Activated T-helper 9 cell treated with anti-CD3 and anti-CD28 coated beads, Interleukin-2, amount 50 U/mL, for 16 hours (primary cell): Measurements from ENCODE around the gene TRMT1L.
A peak's percentile ranks its signal among the peaks of the same experiment; 100 is the strongest.
"Not testable (repeated sequence)": the region's sequence is repeated elsewhere in the genome, so short reads cannot be mapped to it uniquely, and the experiment has no call there.

Experiments used
- DNase-seq: peaks from one replicate; pipeline ENCODE4 v3.0.0-alpha.2; 2020; ENCODE audit warnings: low read depth

The TRMT1L gene

GRCh38 chr1:185156854-185157598 lies at the start of gene TRMT1L, which contains the start of gene SWT1:
TSS of gene TRMT1L (minus strand) at chr1:185156953. CDS start at chr1:185156712, 241 bp downstream.
TSS of gene SWT1 (plus strand) at chr1:185157167. CDS start at chr1:185160842, 3,675 bp downstream.
- peak; percentile 98 for DNase-seq

GRCh38 chr1:185200889-185201288 lies 44.1 kb upstream of the TRMT1L start:
- no peak for DNase-seq

GRCh38 chr1:185198712-185199111 lies 42.0 kb upstream of the TRMT1L start:
- not testable (repeated sequence) for DNase-seq

- DNase-seq = no peak
These were observed 37.0 kb upstream of the TRMT1L start for GRCh38 chr1:185193756-185194155.

GRCh38 chr1:185170291-185170848 lies 13.6 kb upstream of the TRMT1L start:
- DNase-seq = no peak

GRCh38 chr1:185166106-185166505 lies 9.4 kb upstream of the TRMT1L start:
- DNase-seq = no peak

- no peak for DNase-seq
These were observed 5.7 kb upstream of the TRMT1L start for GRCh38 chr1:185162491-185162890.

- no peak for DNase-seq
These were observed 3.2 kb upstream of the TRMT1L start for GRCh38 chr1:185159966-185160365.

- DNase-seq = no peak
These were observed 2.0 kb upstream of the TRMT1L start for GRCh38 chr1:185158800-185159199.

- no peak for DNase-seq
These were observed 1.1 kb upstream of the TRMT1L start for GRCh38 chr1:185157599-185158412.

GRCh38 chr1:185156288-185156853 lies 382 bp downstream of the TRMT1L start:
- DNase-seq = no peak

GRCh38 chr1:185155600-185156287 lies 1.0 kb downstream of the TRMT1L start:
- no peak for DNase-seq

- DNase-seq = no peak
These were observed 1.7 kb downstream of the TRMT1L start for GRCh38 chr1:185154912-185155513.

GRCh38 chr1:185152187-185152767 lies 4.5 kb downstream of the TRMT1L start:
- no peak for DNase-seq

GRCh38 chr1:185151215-185151614 lies 5.5 kb downstream of the TRMT1L start:
- no peak for DNase-seq

- DNase-seq = no peak
These were observed 12.5 kb downstream of the TRMT1L start for GRCh38 chr1:185144233-185144632.

GRCh38 chr1:185139246-185139645 lies 17.5 kb downstream of the TRMT1L start:
- no peak for DNase-seq

- no peak for DNase-seq
These were observed 18.7 kb downstream of the TRMT1L start for GRCh38 chr1:185137896-185138545.

GRCh38 chr1:185132534-185132933 lies 24.2 kb downstream of the TRMT1L start:
- no peak for DNase-seq

- DNase-seq = no peak
These were observed 27.0 kb downstream of the TRMT1L start for GRCh38 chr1:185129708-185130107.

- no peak for DNase-seq
These were observed 44.4 kb downstream of the TRMT1L start for GRCh38 chr1:185112356-185112755.
